CD14-positive monocyte (primary cell): ENCODE data around the gene ENTPD2. TPM values are rescaled to one million over a fixed set of nuclear protein-coding genes. Genes with fewer than 3 reads are reported as not detected.

Experiments used
- DNase-seq, 3 donors: peaks; one replicate each; pipeline ENCODE4 v3.0.0-alpha.2; 2011 to 2022
- H2AFZ ChIP-seq: 2 replicates; pipeline ENCODE4 v1.6.0; 2012; ENCODE audit warnings: mild to moderate bottlenecking, low read depth, low read length, inconsistent platforms; ENCODE audit not compliant: insufficient read depth, poor library complexity, severe bottlenecking
- H3K27ac ChIP-seq, 2 donors: 1 replicate in 1 of 2; 2 replicates in 1 of 2; pipeline ENCODE4 v1.5.1; 2012 to 2013; ENCODE audit warnings: low read length in 2 of 2, control low read depth in 1 of 2, inconsistent platforms in 1 of 2, low read depth in 1 of 2, mild to moderate bottlenecking in 1 of 2
- H3K27me3 ChIP-seq, 2 donors: one replicate each; pipeline versions ENCODE4 v1.6.0 to v1.6.1; 2011 to 2013; ENCODE audit warnings: low read length in 2 of 2; ENCODE audit not compliant: control insufficient read depth in 2 of 2, insufficient read depth in 2 of 2
- H3K36me3 ChIP-seq, 2 donors: replicated peaks in 1 of 2; 1 replicate in 1 of 2; 2 replicates in 1 of 2; pipeline versions ENCODE4 v1.5.1 to v1.6.1; 2012 to 2013; ENCODE audit warnings: low read length in 2 of 2, control low read depth in 1 of 2, inconsistent platforms in 1 of 2, mild to moderate bottlenecking in 1 of 2; ENCODE audit not compliant: insufficient read depth in 2 of 2, control insufficient read depth in 1 of 2
- H3K4me1 ChIP-seq, 2 donors: 1 replicate in 1 of 2; 2 replicates in 1 of 2; pipeline versions ENCODE4 v1.5.1 to v1.6.1; 2012 to 2013; ENCODE audit warnings: low read length in 2 of 2, control low read depth in 1 of 2, inconsistent platforms in 1 of 2, mild to moderate bottlenecking in 1 of 2, moderate library complexity in 1 of 2; ENCODE audit not compliant: insufficient read depth in 2 of 2, control insufficient read depth in 1 of 2
- H3K4me2 ChIP-seq: replicated peaks from 2 replicates; pipeline ENCODE3; 2012; ENCODE audit warnings: low read length, moderate library complexity, mild to moderate bottlenecking; ENCODE audit not compliant: poor library complexity, severe bottlenecking; ENCODE audit errors: extremely low read depth
- H3K4me3 ChIP-seq, 3 experiments: fragments of 200-600 bp in 1 of 3; sonication (generic) in 1 of 3; replicated peaks in 1 of 3; 1 replicate in 2 of 3; 2 replicates in 1 of 3; pipeline ENCODE4 v1.5.1; 2011 to 2013; ENCODE audit warnings: low read length in 3 of 3, mild to moderate bottlenecking in 3 of 3, control low read depth in 2 of 3, low read depth in 2 of 3, inconsistent platforms in 1 of 3, moderate library complexity in 1 of 3
- H3K79me2 ChIP-seq: 2 replicates; pipeline ENCODE4 v1.6.0; 2012; ENCODE audit warnings: mild to moderate bottlenecking, control low read depth, inconsistent platforms, low read length, moderate library complexity; ENCODE audit not compliant: insufficient read depth
- H3K9ac ChIP-seq: 2 replicates; pipeline ENCODE4 v1.6.0; 2017; ENCODE audit warnings: low read length, mild to moderate bottlenecking; ENCODE audit not compliant: insufficient read depth, poor library complexity, severe bottlenecking
- H3K9me3 ChIP-seq, 2 donors: replicated peaks in 1 of 2; 1 replicate in 1 of 2; 2 replicates in 1 of 2; pipeline versions ENCODE4 v1.5.1 to v1.6.1; 2012 to 2013; ENCODE audit warnings: low read length in 2 of 2, control low read depth in 1 of 2; ENCODE audit not compliant: control insufficient read depth in 1 of 2, insufficient read depth in 1 of 2
- H4K20me1 ChIP-seq: 2 replicates; pipeline ENCODE4 v1.6.0; 2012; ENCODE audit warnings: mild to moderate bottlenecking, low read length, control low read depth, moderate library complexity; ENCODE audit not compliant: insufficient read depth
- H3K27ac Mint-ChIP-seq, 7 donors: one replicate each; pipeline ENCODE4 v1.8.0; 2020; ENCODE audit warnings: mild to moderate bottlenecking in 7 of 7, mixed read lengths in 7 of 7, moderate library complexity in 6 of 7, inconsistent platforms in 2 of 7
- H3K27me3 Mint-ChIP-seq, 3 donors: one replicate each; pipeline ENCODE4 v1.8.0; 2021 to 2022; ENCODE audit warnings: low read depth in 3 of 3, mild to moderate bottlenecking in 3 of 3, mixed read lengths in 3 of 3, moderate library complexity in 3 of 3, inconsistent platforms in 1 of 3
- H3K36me3 Mint-ChIP-seq, 2 donors: one replicate each; pipeline ENCODE4 v1.8.0; 2020; ENCODE audit warnings: mixed read lengths in 2 of 2, inconsistent platforms in 1 of 2, mild to moderate bottlenecking in 1 of 2
- H3K4me1 Mint-ChIP-seq: one replicate; pipeline ENCODE4 v1.8.0; 2020; ENCODE audit warnings: mild to moderate bottlenecking, mixed read lengths
- H3K4me3 Mint-ChIP-seq, 2 donors: one replicate each; pipeline ENCODE4 v1.8.0; 2020; ENCODE audit warnings: mild to moderate bottlenecking in 2 of 2, mixed read lengths in 2 of 2, moderate library complexity in 1 of 2
- H3K9me3 Mint-ChIP-seq, 7 donors: one replicate each; pipeline ENCODE4 v1.8.0; 2020 to 2022; ENCODE audit warnings: mixed read lengths in 7 of 7, mild to moderate bottlenecking in 6 of 7, moderate library complexity in 6 of 7, inconsistent platforms in 2 of 7
- CTCF ChIP-seq: fragments of 200-600 bp; IDR thresholded peaks from one replicate; pipeline ENCODE4 v1.8.0; 2022; ENCODE audit warnings: antibody characterized with exemption, mild to moderate bottlenecking
- WGBS: methylation state at CpG from one replicate; pipeline ENCODE4 v1.1.5; 2013; ENCODE audit warnings: missing lambda C conversion rate; ENCODE audit not compliant: insufficient coverage; 5-methylcytosine and 5-hydroxymethylcytosine counted together
- intact Hi-C, 2 donors: fragments of 100-400 bp; cut with micrococcal nuclease; formaldehyde crosslinking; loops; one replicate each; pipeline versions ENCODE4 v1.15.0 to v1.15.1; 2023
- polyA plus RNA-seq, 3 donors: library from polyadenylated mRNA; depleted of rRNA in 1 of 3; unstranded in 2 of 3; stranded (reverse) in 1 of 3; fragments of 300-500 nt in 2 of 3; fragments of >200 nt in 1 of 3; fragmentation: Illumina TruSeq in 2 of 3; gene quantifications; 1 replicate in 2 of 3; 2 replicates in 1 of 3; pipeline ENCODE4 v1.2.3, GENCODE V29; 2012 to 2021

ENTPD2 gene
- polyA plus RNA-seq, 3 donors, result not detected

- Histone ChIP-seq H3K4me1 (no peaks in the 10 kb centered on the region), H3K79me2 (no peaks in the 10 kb centered on the region), H3K4me3 (no peak overlapping the region), H3K4me2 (no peak overlapping the region), H4K20me1 (no peaks in the 10 kb centered on the region), H3K27me3 (no peaks in the 10 kb centered on the region), H3K9me3 (no peaks in the 10 kb centered on the region), H3K36me3 (peaks cover 0 to 3% of the 10 kb centered on the region in 2 donors), H2AFZ (no peak overlapping the region), H3K9ac (no peak overlapping the region), H3K27ac (no peak overlapping the region)
- H3K4me3 Mint-ChIP-seq, result no peak overlapping the region
- no peak for TF ChIP-seq CTCF
- no peaks in the 10 kb centered on the region for H3K4me1 Mint-ChIP-seq
- DNase-seq, result no peak
- H3K27me3 Mint-ChIP-seq, result peaks cover 0 to 3% (median 2%) of the 10 kb centered on the region in 3 donors
- 95% methylated on average over 21 of the region's 23 CpGs for WGBS
- H3K9me3 Mint-ChIP-seq, result peaks cover 0 to 6% (median 0%) of the 10 kb centered on the region in 7 donors
- intact Hi-C loops, result no loop called here
- H3K27ac Mint-ChIP-seq, result no peak overlapping the region
- H3K36me3 Mint-ChIP-seq, result peaks cover 9 to 37% of the 10 kb centered on the region in 2 donors
These were observed 39.7 kb downstream of the ENTPD2 start for GRCh38 chr9:137014166-137014565.

GRCh38 chr9:137013571-137013940 is 40.3 kb downstream of the ENTPD2 start:
- intact Hi-C loops, result no loop called here
- WGBS, result 99% methylated on average over 14 of the region's 20 CpGs
- Histone ChIP-seq H3K4me3 (no peak overlapping the region), H3K9me3 (no peaks in the 10 kb centered on the region), H3K9ac (no peak overlapping the region), H3K27me3 (no peaks in the 10 kb centered on the region), H3K4me1 (no peaks in the 10 kb centered on the region), H3K4me2 (no peak overlapping the region), H3K27ac (no peak overlapping the region), H2AFZ (no peak overlapping the region), H3K36me3 (peaks cover 0 to 3% of the 10 kb centered on the region in 2 donors), H4K20me1 (no peaks in the 10 kb centered on the region), H3K79me2 (no peaks in the 10 kb centered on the region)
- H3K4me3 Mint-ChIP-seq, result no peak overlapping the region
- peaks cover 9 to 36% of the 10 kb centered on the region in 2 donors for H3K36me3 Mint-ChIP-seq
- no peak overlapping the region for H3K27ac Mint-ChIP-seq
- no peaks in the 10 kb centered on the region for H3K4me1 Mint-ChIP-seq
- TF ChIP-seq CTCF, result no peak
- H3K27me3 Mint-ChIP-seq, result peaks cover 0 to 3% (median 0%) of the 10 kb centered on the region in 3 donors
- DNase-seq, result no peak
- peaks cover 0 to 6% (median 0%) of the 10 kb centered on the region in 7 donors for H3K9me3 Mint-ChIP-seq
